ENCODE measurements around the gene EME1. TPM values are rescaled to one million over a fixed set of nuclear protein-coding genes. Genes with fewer than 3 reads are reported as not detected.

EME1 gene
- polyA plus RNA-seq, 2 of the 4 experiments (the other 2 are of a cell fraction), result 24.3 to 29.9 TPM

DNA sequence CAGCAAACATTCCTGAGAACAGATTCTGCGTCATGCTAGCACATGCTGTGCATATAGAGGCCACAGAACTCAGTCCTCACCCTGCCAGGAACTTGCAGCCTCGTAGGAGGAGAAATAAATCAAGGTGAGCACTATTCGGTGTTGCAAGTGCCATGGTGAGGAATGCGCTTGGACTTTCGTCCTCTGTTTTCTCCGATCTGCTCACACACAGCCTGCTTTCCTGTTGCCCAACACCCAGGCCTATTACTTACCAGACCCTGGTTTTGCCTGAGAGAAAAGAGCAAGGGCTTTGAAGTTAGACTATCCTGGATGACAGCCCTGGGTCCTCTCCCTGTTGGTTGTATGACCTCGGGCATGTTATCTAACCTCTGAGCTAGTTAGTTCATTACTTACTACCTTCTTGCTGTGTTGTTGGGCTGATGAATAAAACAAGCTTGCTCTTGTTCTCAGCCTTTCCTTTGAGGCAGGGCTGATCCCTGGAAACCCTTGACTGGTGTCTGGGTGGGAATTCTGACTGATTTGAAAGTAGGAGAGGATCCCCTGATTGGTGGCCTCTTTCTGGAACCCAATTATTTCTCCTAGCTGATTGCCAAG lies 55.9 kb downstream of the EME1 start:
- no peak overlapping the region for H3K4me2 ChIP-seq
- FAIRE-seq, result no peak
- POLR2A ChIA-PET, result interaction anchor here (1.7 kb wide), 1 partner anchor 32 kb away, joined by 5 read pairs; the partner anchor contains the start of gene LRRC59
- peaks cover 25% of the 10 kb centered on the region for H3K4me1 ChIP-seq
- H3K9me3 ChIP-seq, result no peaks in the 10 kb centered on the region
- WGBS (ENCODE audit: missing lambda C conversion rate), result 88% methylated on average over 7 of the region's 7 CpGs
- ATAC-seq, result no peak
- CTCF ChIA-PET, result interaction anchor here (0.6 to 8.4 kb wide), 6 partner anchors 9 to 536 kb away, joined by 3 to 55 read pairs (median 6); partner anchors contain the start of gene LRRC59
- TF ChIP-seq PHF8 (IDR thresholded peaks at IDR 0.05; ENCODE audit: borderline replicate concordance, low read depth) (no peak), HOXA7 (CRISPR knock-in tag; IDR thresholded peaks at IDR 0.05) (no peak)
- DNase-seq (ENCODE audit: low read depth in 1 of 2, low spot score in 1 of 2), result no peak
- H3K27ac ChIP-seq, result no peak overlapping the region
- no peak overlapping the region for H3K4me3 ChIP-seq

- POLR2A ChIA-PET, result interaction anchor here (0.6 to 1.7 kb wide), 2 partner anchors 33 to 295 kb away, joined by 3 to 5 read pairs; partner anchors contain the start of gene LRRC59
- CTCF ChIA-PET, result interaction anchor here (0.8 to 8.4 kb wide), 5 partner anchors 8 to 49 kb away, joined by 3 to 55 read pairs (median 4); partner anchors contain the start of genes LRRC59 and RSAD1
- peaks cover 19% of the 10 kb centered on the region for H3K4me1 ChIP-seq
These were observed 56.8 kb downstream of the EME1 start for GRCh38 chr17:50429793-50430192.

More at GRCh38 chr17:50429793-50430192, 56.8 kb downstream of the EME1 start:
- Histone ChIP-seq H3K4me3 (no peak overlapping the region), H3K9me3 (no peaks in the 10 kb centered on the region), H3K27ac (no peak overlapping the region), H3K4me2 (no peak overlapping the region)
- ATAC-seq, result no peak
- no peak for DNase-seq (ENCODE audit: low read depth in 1 of 2, low spot score in 1 of 2)
- FAIRE-seq, result no peak
- TF ChIP-seq SREBF2 (IDR thresholded peaks at IDR 0.05) (no peak), RNF2 (IDR thresholded peaks at IDR 0.05; ENCODE audit: borderline replicate concordance, low read depth) (no peak), KDM5A (IDR thresholded peaks at IDR 0.05) (no peak), CBX8 (IDR thresholded peaks at IDR 0.05) (no peak), CHD4 (IDR thresholded peaks at IDR 0.05; ENCODE audit: borderline replicate concordance) (no peak), EP300 (IDR thresholded peaks at IDR 0.05) (no peak), BHLHE40 (IDR thresholded peaks at IDR 0.05; ENCODE audit: low read depth, low read length) (no peak), TFCP2L1 (CRISPR knock-in tag; IDR thresholded peaks at IDR 0.05) (no peak), HOXA7 (CRISPR knock-in tag; IDR thresholded peaks at IDR 0.05) (no peak), HEYL (CRISPR knock-in tag; IDR thresholded peaks at IDR 0.05) (no peak)
- 85% methylated on average over 4 of the region's 4 CpGs for WGBS (ENCODE audit: missing lambda C conversion rate)

Small RNAs within 50 kb of the gene (small RNA-seq; reads per million reads assigned to genes)
- gene RF00019, result 0 reads per million in 6 experiments

Other genes starting within 250 kb of the EME1 start
- 0.12 and 0.15 TPM in 2 replicates for gene SAMD14, start 243.1 kb upstream of the EME1 start, polyA plus RNA-seq (2011; rRNA removed)
- gene SAMD14, start 243.1 kb upstream of the EME1 start, polyA plus RNA-seq (2017; fragmentation: RNase III; extraction: RNeasy Plus Mini Kit Qiagen cat#74134 plus additional on column Dnase treatment), result 0.42 to 0.75 TPM (median 0.74 TPM) in 3 replicates
- 16.8 and 22.0 TPM in 2 replicates for gene PPP1R9B, start 222.6 kb upstream of the EME1 start, polyA plus RNA-seq (2011; rRNA removed)
- 32.4 to 40.6 TPM (median 35.8 TPM) in 3 replicates for gene PPP1R9B, start 222.6 kb upstream of the EME1 start, polyA plus RNA-seq (2017; fragmentation: RNase III; extraction: RNeasy Plus Mini Kit Qiagen cat#74134 plus additional on column Dnase treatment)
- gene SGCA, start 207.2 kb upstream of the EME1 start, polyA plus RNA-seq (2011; rRNA removed), result 0.44 and 0.90 TPM in 2 replicates
- gene SGCA, start 207.2 kb upstream of the EME1 start, polyA plus RNA-seq (2017; fragmentation: RNase III; extraction: RNeasy Plus Mini Kit Qiagen cat#74134 plus additional on column Dnase treatment), result 1.5 to 3.4 TPM (median 1.9 TPM) in 3 replicates
- 4.4 and 4.6 TPM in 2 replicates for gene COL1A1, start 171.6 kb upstream of the EME1 start, polyA plus RNA-seq (2011; rRNA removed)
- gene COL1A1, start 171.6 kb upstream of the EME1 start, polyA plus RNA-seq (2017; fragmentation: RNase III; extraction: RNeasy Plus Mini Kit Qiagen cat#74134 plus additional on column Dnase treatment), result 18.1 to 34.3 TPM (median 31.6 TPM) in 3 replicates
- 10.3 and 11.9 TPM in 2 replicates for gene TMEM92, start 98.8 kb upstream of the EME1 start, polyA plus RNA-seq (2011; rRNA removed)
- 22.7 to 27.5 TPM (median 25.1 TPM) in 3 replicates for gene TMEM92, start 98.8 kb upstream of the EME1 start, polyA plus RNA-seq (2017; fragmentation: RNase III; extraction: RNeasy Plus Mini Kit Qiagen cat#74134 plus additional on column Dnase treatment)
- 9.7 and 10.5 TPM in 2 replicates for gene XYLT2, start 27.1 kb upstream of the EME1 start, polyA plus RNA-seq (2011; rRNA removed)
- 13.7 to 15.9 TPM (median 15.8 TPM) in 3 replicates for gene XYLT2, start 27.1 kb upstream of the EME1 start, polyA plus RNA-seq (2017; fragmentation: RNase III; extraction: RNeasy Plus Mini Kit Qiagen cat#74134 plus additional on column Dnase treatment)
- gene MRPL27, start within 50 bp of the EME1 start, polyA plus RNA-seq (2011; rRNA removed), result 149 and 173 TPM in 2 replicates
- 155 to 170 TPM (median 156 TPM) in 3 replicates for gene MRPL27, start within 50 bp of the EME1 start, polyA plus RNA-seq (2017; fragmentation: RNase III; extraction: RNeasy Plus Mini Kit Qiagen cat#74134 plus additional on column Dnase treatment)
- 228 and 237 TPM in 2 replicates for gene LRRC59, start 24.3 kb downstream of the EME1 start, polyA plus RNA-seq (2011; rRNA removed)
- 200 to 226 TPM (median 209 TPM) in 3 replicates for gene LRRC59, start 24.3 kb downstream of the EME1 start, polyA plus RNA-seq (2017; fragmentation: RNase III; extraction: RNeasy Plus Mini Kit Qiagen cat#74134 plus additional on column Dnase treatment)
- gene ACSF2, start 53.0 kb downstream of the EME1 start, polyA plus RNA-seq (2011; rRNA removed), result 28.9 and 33.6 TPM in 2 replicates
- gene ACSF2, start 53.0 kb downstream of the EME1 start, polyA plus RNA-seq (2017; fragmentation: RNase III; extraction: RNeasy Plus Mini Kit Qiagen cat#74134 plus additional on column Dnase treatment), result 16.3 to 24.4 TPM (median 21.5 TPM) in 3 replicates
- gene CHAD, start 95.7 kb downstream of the EME1 start, polyA plus RNA-seq (2011; rRNA removed), result not detected in 2 replicates
- not detected in 3 replicates for gene CHAD, start 95.7 kb downstream of the EME1 start, polyA plus RNA-seq (2017; fragmentation: RNase III; extraction: RNeasy Plus Mini Kit Qiagen cat#74134 plus additional on column Dnase treatment)
- 38.2 and 47.2 TPM in 2 replicates for gene RSAD1, start 105.6 kb downstream of the EME1 start, polyA plus RNA-seq (2011; rRNA removed)
- gene RSAD1, start 105.6 kb downstream of the EME1 start, polyA plus RNA-seq (2017; fragmentation: RNase III; extraction: RNeasy Plus Mini Kit Qiagen cat#74134 plus additional on column Dnase treatment), result 36.3 to 42.0 TPM (median 40.9 TPM) in 3 replicates
- 2.5 and 4.1 TPM in 2 replicates for gene MYCBPAP, start 135.2 kb downstream of the EME1 start, polyA plus RNA-seq (2011; rRNA removed)
- 0.93 to 2.1 TPM (median 1.2 TPM) in 3 replicates for gene MYCBPAP, start 135.2 kb downstream of the EME1 start, polyA plus RNA-seq (2017; fragmentation: RNase III; extraction: RNeasy Plus Mini Kit Qiagen cat#74134 plus additional on column Dnase treatment)
- 0.09 and 0.13 TPM in 2 replicates for gene EPN3, start 159.5 kb downstream of the EME1 start, polyA plus RNA-seq (2011; rRNA removed)
- gene EPN3, start 159.5 kb downstream of the EME1 start, polyA plus RNA-seq (2017; fragmentation: RNase III; extraction: RNeasy Plus Mini Kit Qiagen cat#74134 plus additional on column Dnase treatment), result 0.18 to 0.26 TPM (median 0.20 TPM) in 3 replicates
- gene SPATA20, start 173.9 kb downstream of the EME1 start, polyA plus RNA-seq (2011; rRNA removed), result 34.4 and 48.5 TPM in 2 replicates
- 96.1 to 123 TPM (median 110 TPM) in 3 replicates for gene SPATA20, start 173.9 kb downstream of the EME1 start, polyA plus RNA-seq (2017; fragmentation: RNase III; extraction: RNeasy Plus Mini Kit Qiagen cat#74134 plus additional on column Dnase treatment)
- gene CACNA1G, start 187.5 kb downstream of the EME1 start, polyA plus RNA-seq (2011; rRNA removed), result 4.0 and 4.9 TPM in 2 replicates
- gene CACNA1G, start 187.5 kb downstream of the EME1 start, polyA plus RNA-seq (2017; fragmentation: RNase III; extraction: RNeasy Plus Mini Kit Qiagen cat#74134 plus additional on column Dnase treatment), result 7.5 to 9.0 TPM (median 8.9 TPM) in 3 replicates

Data from A549 (cell line).